Tibial nerve (tissue), 4 donors: Measurements from ENCODE around the gene TRPM8. TPM values are rescaled to one million over a fixed set of nuclear protein-coding genes. Genes with fewer than 3 reads are reported as not detected.
A peak's percentile ranks its signal among the peaks of the same experiment; 100 is the strongest.

Experiments used
- DNase-seq, 2 donors: peaks; one replicate each; pipeline ENCODE4 v3.0.0-alpha.2; 2019; ENCODE audit warnings: low spot score in 2 of 2
- H3K27ac ChIP-seq, 4 donors: fragments of 200-600 bp; sonication (generic) in 3 of 4; one replicate each; pipeline ENCODE4 v1.5.1; 2017 to 2019; ENCODE audit warnings: mild to moderate bottlenecking in 1 of 4
- H3K27me3 ChIP-seq, 2 donors: fragments of 200-600 bp; sonication (generic) in 1 of 2; one replicate each; pipeline versions ENCODE4 v1.5.1 to v1.6.0; 2017 to 2019
- H3K36me3 ChIP-seq, 3 donors: fragments of 200-600 bp; sonication (generic); one replicate each; pipeline ENCODE4 v1.5.1; 2018 to 2019
- H3K4me1 ChIP-seq, 4 donors: fragments of 200-600 bp; sonication (generic) in 3 of 4; one replicate each; pipeline ENCODE4 v1.5.1; 2017 to 2019
- H3K4me3 ChIP-seq, 4 donors: fragments of 200-600 bp; sonication (generic) in 3 of 4; one replicate each; pipeline ENCODE4 v1.5.1; 2017 to 2019; ENCODE audit warnings: mild to moderate bottlenecking in 1 of 4, moderate library complexity in 1 of 4
- H3K9me3 ChIP-seq, 4 donors: fragments of 200-600 bp; sonication (generic) in 3 of 4; one replicate each; pipeline ENCODE4 v1.5.1; 2017 to 2019
- CTCF ChIP-seq, 5 experiments: fragments of 200-600 bp in 3 of 5; fragments of 450-650 bp in 2 of 5; sonication (generic) in 3 of 5; IDR thresholded peaks; one replicate each; pipeline ENCODE4 v1.5.1; 2016 to 2019; ENCODE audit warnings: antibody characterized with exemption in 5 of 5, mild to moderate bottlenecking in 3 of 5, moderate library complexity in 2 of 5
- EP300 ChIP-seq, 2 donors: sonication (generic); formaldehyde crosslinking; IDR thresholded peaks; one replicate each; pipeline ENCODE4 v1.6.1; 2017; ENCODE audit warnings: antibody characterized with exemption in 2 of 2, mild to moderate bottlenecking in 1 of 2
- POLR2A ChIP-seq, 2 donors: fragments of 450-650 bp; IDR thresholded peaks; one replicate each; pipeline ENCODE4 v1.6.1; 2017; ENCODE audit warnings: antibody characterized with exemption in 2 of 2, mild to moderate bottlenecking in 2 of 2, moderate library complexity in 2 of 2
- WGBS, 2 donors: methylation state at CpG; one replicate each; pipeline ENCODE4 v1.1.5; 2018; 5-methylcytosine and 5-hydroxymethylcytosine counted together
- total RNA-seq, 4 donors: library from RNA; depleted of rRNA; stranded (reverse); fragments of >200 nt; gene quantifications; one replicate each; pipeline ENCODE4 v1.1.0, GENCODE V29; 2016

The TRPM8 gene
- total RNA-seq, 4 donors from 2014 or later, result not detected

GRCh38 chr2:233974530-233975071, 57.4 kb downstream of the TRPM8 start:
- peak; percentile 17 to 21 for DNase-seq
- no peak overlapping the region for H3K4me3 ChIP-seq
- no peak for TF ChIP-seq POLR2A (IDR thresholded peaks at IDR 0.05)
- TF ChIP-seq CTCF (IDR thresholded peaks at IDR 0.05), result no peak
- TF ChIP-seq EP300 (IDR thresholded peaks at IDR 0.05), result peak in 1 of 2 donors; percentile 25
- no peaks in the 10 kb centered on the region for H3K36me3 ChIP-seq
- H3K4me1 ChIP-seq, result peaks cover 0 to 11% (median 0%) of the 10 kb centered on the region in 4 donors
- WGBS, 2 donors, result 44 to 45% methylated on average over 4 of the region's 4 CpGs
- no peaks in the 10 kb centered on the region for H3K9me3 ChIP-seq
- H3K27me3 ChIP-seq, result no peaks in the 10 kb centered on the region
- H3K27ac ChIP-seq, result no peak overlapping the region

GRCh38 chr2:233976087-233976486, 58.9 kb downstream of the TRPM8 start:
- 60 to 78% methylated on average over 5 of the region's 5 CpGs for WGBS, 2 donors
- TF ChIP-seq POLR2A (IDR thresholded peaks at IDR 0.05) (no peak), EP300 (IDR thresholded peaks at IDR 0.05) (no peak), CTCF (IDR thresholded peaks at IDR 0.05) (no peak)
- Histone ChIP-seq H3K27ac (no peak overlapping the region), H3K4me1 (peaks cover 0 to 11% (median 0%) of the 10 kb centered on the region in 4 donors), H3K4me3 (no peak overlapping the region), H3K36me3 (no peaks in the 10 kb centered on the region), H3K27me3 (no peaks in the 10 kb centered on the region), H3K9me3 (no peaks in the 10 kb centered on the region)
- DNase-seq, result no peak

- 48 to 52% methylated on average over 8 of the region's 8 CpGs for WGBS, 2 donors
- Histone ChIP-seq H3K9me3 (no peaks in the 10 kb centered on the region), H3K27ac (no peak overlapping the region)
These were observed 59.6 kb downstream of the TRPM8 start for GRCh38 chr2:233976690-233977294.

GRCh38 chr2:233977296-233977837, 60.2 kb downstream of the TRPM8 start:
- no peak overlapping the region for H3K4me3 ChIP-seq
- no peak for TF ChIP-seq POLR2A (IDR thresholded peaks at IDR 0.05)
- no peak for TF ChIP-seq EP300 (IDR thresholded peaks at IDR 0.05)
- no peak for TF ChIP-seq CTCF (IDR thresholded peaks at IDR 0.05)
- H3K36me3 ChIP-seq, result no peaks in the 10 kb centered on the region
- no peaks in the 10 kb centered on the region for H3K9me3 ChIP-seq
- H3K4me1 ChIP-seq, result peaks cover 0 to 19% (median 0%) of the 10 kb centered on the region in 4 donors
- H3K27me3 ChIP-seq, result no peaks in the 10 kb centered on the region
- no peak for DNase-seq
- no peak overlapping the region for H3K27ac ChIP-seq
- WGBS, 2 donors, result 56 to 76% methylated on average over 8 of the region's 8 CpGs

More at GRCh38 chr2:233976690-233977294, 59.6 kb downstream of the TRPM8 start:
- H3K4me1 ChIP-seq, result peaks cover 0 to 18% (median 0%) of the 10 kb centered on the region in 4 donors
- peak in 4 of 5 experiments; percentile 18 to 51 (median 34) for TF ChIP-seq CTCF (IDR thresholded peaks at IDR 0.05)
- no peak for TF ChIP-seq EP300 (IDR thresholded peaks at IDR 0.05)
- DNase-seq, result no peak
- no peak overlapping the region for H3K4me3 ChIP-seq
- no peaks in the 10 kb centered on the region for H3K27me3 ChIP-seq
- H3K36me3 ChIP-seq, result no peaks in the 10 kb centered on the region

GRCh38 chr2:233979748-233980147, 62.6 kb downstream of the TRPM8 start:
- H3K36me3 ChIP-seq, result no peaks in the 10 kb centered on the region
- H3K27me3 ChIP-seq, result no peaks in the 10 kb centered on the region
- H3K9me3 ChIP-seq, result no peaks in the 10 kb centered on the region
- no peak for TF ChIP-seq POLR2A (IDR thresholded peaks at IDR 0.05)
- no peak for TF ChIP-seq CTCF (IDR thresholded peaks at IDR 0.05)
- no peak for TF ChIP-seq EP300 (IDR thresholded peaks at IDR 0.05)
- DNase-seq, result no peak
- 71% methylated on average over 4 of the region's 4 CpGs for WGBS, 2 donors
- H3K4me3 ChIP-seq, result no peak overlapping the region
- no peak overlapping the region for H3K27ac ChIP-seq
- peaks cover 0 to 15% (median 0%) of the 10 kb centered on the region in 4 donors for H3K4me1 ChIP-seq
